AG04449 (cell line): ENCODE data around the gene FARS2.

Source experiments
- CTCF ChIA-PET: fragments of 350-600 bp; formaldehyde crosslinking; extraction: SDS; loops from one replicate; lab custom pipeline; 2021; ENCODE audit warnings: antibody characterized with exemption; lab: Yijun Ruan, JAX
- POLR2A ChIA-PET: fragments of 400-600, 350-600 bp; formaldehyde crosslinking; extraction: SDS; loops from one replicate; lab custom pipeline; 2020; ENCODE audit warnings: antibody characterized with exemption, inconsistent platforms; lab: Yijun Ruan, JAX
- DNase-seq: peaks from one replicate; pipeline ENCODE4 v3.0.0-alpha.2; 2010; ENCODE audit warnings: low read depth, low spot score
- H3K4me3 ChIP-seq: 2 replicates; pipeline ENCODE4 v1.5.1; 2011; ENCODE audit warnings: low read depth, mild to moderate bottlenecking, control low read depth, low read length
- TF ChIP-seq, protein P1 (sequence below): IDR thresholded peaks from one replicate; pipeline ENCODE4 v1.5.1; 2011; ENCODE audit warnings: mild to moderate bottlenecking, moderate library complexity, low read length, control low read depth, inconsistent platforms; ENCODE audit not compliant: insufficient read depth; ENCODE audit errors: missing control alignments

FARS2 gene

GRCh38 chr6:5455142-5455541, 193.8 kb downstream of the FARS2 start:
- ChIA-PET POLR2A (no interaction called here), CTCF (interaction anchor here (1.3 to 1.7 kb wide), 2 partner anchors 9 to 16 kb away, joined by 3 to 8 read pairs; no protein-coding TSS in a partner anchor)
- DNase-seq = no peak
- no peak overlapping the region for H3K4me3 ChIP-seq
- TF ChIP-seq, protein P1, sequence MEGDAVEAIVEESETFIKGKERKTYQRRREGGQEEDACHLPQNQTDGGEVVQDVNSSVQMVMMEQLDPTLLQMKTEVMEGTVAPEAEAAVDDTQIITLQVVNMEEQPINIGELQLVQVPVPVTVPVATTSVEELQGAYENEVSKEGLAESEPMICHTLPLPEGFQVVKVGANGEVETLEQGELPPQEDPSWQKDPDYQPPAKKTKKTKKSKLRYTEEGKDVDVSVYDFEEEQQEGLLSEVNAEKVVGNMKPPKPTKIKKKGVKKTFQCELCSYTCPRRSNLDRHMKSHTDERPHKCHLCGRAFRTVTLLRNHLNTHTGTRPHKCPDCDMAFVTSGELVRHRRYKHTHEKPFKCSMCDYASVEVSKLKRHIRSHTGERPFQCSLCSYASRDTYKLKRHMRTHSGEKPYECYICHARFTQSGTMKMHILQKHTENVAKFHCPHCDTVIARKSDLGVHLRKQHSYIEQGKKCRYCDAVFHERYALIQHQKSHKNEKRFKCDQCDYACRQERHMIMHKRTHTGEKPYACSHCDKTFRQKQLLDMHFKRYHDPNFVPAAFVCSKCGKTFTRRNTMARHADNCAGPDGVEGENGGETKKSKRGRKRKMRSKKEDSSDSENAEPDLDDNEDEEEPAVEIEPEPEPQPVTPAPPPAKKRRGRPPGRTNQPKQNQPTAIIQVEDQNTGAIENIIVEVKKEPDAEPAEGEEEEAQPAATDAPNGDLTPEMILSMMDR = no peak

DNA sequence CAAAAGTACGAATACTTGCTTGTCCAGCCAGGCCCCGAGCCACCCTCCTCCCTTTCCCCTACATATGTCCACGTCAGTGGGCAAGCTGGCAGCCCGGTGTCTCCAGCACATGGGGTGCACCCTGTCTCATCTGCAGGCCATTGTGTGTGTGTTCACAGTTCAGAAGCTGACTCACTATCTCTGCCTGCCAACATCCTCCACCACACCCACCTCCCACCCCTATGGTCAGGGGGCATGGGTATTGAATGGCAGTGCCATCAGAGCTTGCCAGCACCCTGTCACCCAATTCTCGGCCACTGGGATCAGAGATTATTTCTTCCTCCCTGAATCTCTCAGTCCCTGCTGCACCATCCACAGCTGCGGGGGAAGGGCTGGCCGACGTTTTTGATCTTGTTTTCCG, 195.7 kb downstream of the FARS2 start:
- POLR2A ChIA-PET = no interaction called here
- CTCF ChIA-PET = interaction anchor here (0.8 to 1.7 kb wide), 3 partner anchors 14 to 34 kb away, joined by 3 to 13 read pairs (median 7); no protein-coding TSS in a partner anchor

GRCh38 chr6:5457983-5458683, 196.8 kb downstream of the FARS2 start:
- H3K4me3 ChIP-seq = no peak overlapping the region
- DNase-seq = no peak
- TF ChIP-seq, protein P1 = no peak
- CTCF ChIA-PET = interaction anchor here (1.6 to 1.7 kb wide), 2 partner anchors 13 to 15 kb away, joined by 7 to 13 read pairs; no protein-coding TSS in a partner anchor
- POLR2A ChIA-PET = no interaction called here

More for the DNA sequence above, 195.7 kb downstream of the FARS2 start:
- DNase-seq = no peak
- TF ChIP-seq, protein P1 = no peak
- H3K4me3 ChIP-seq = no peak overlapping the region

DNA sequence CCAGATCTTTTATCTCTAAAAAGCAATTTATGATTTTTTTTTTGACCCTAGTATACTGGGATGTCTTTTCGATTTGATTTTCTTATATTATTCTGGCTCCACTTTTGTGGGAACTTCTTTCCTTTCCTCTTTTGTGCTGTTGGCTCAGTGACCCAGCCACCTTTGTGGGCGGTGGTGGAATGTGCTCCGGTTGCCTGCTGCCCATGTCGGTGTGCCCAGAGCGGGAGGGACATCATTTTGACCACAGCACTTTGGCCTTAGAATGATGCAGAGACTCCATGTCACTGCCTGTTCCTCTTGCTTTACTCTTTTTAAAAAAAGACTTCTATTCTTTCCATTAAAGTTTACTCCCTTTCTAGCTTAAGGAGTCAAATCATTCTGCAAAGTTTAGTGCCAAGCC, 198.0 kb downstream of the FARS2 start:
- POLR2A ChIA-PET = no interaction called here

DNA sequence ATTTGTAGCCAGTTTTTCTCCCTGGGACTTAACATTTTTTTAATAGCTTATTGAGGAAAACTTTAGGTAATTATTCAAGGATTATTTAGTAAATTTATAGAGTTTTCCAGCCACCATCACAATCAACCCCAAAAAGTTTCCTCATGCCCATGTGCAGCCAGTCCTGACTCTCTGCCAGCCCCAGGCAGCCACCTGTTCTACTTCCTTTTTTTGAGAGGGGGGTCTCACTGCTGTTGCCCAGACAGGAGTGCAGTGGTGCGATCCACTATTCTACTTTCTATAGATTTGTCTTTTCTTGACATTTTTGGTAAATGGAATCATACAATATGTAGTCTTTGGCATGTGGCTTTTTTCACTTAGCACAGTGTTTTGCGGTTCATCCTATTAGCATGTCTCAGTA, 200.1 kb downstream of the FARS2 start:
- POLR2A ChIA-PET = no interaction called here
- no peak for DNase-seq
- TF ChIP-seq, protein P1 = no peak
- CTCF ChIA-PET = interaction anchor here (2.3 kb wide), 1 partner anchor 9 kb away, joined by 11 read pairs; no protein-coding TSS in a partner anchor
- H3K4me3 ChIP-seq = no peak overlapping the region

More for the DNA sequence above, 198.0 kb downstream of the FARS2 start:
- DNase-seq = no peak
- CTCF ChIA-PET = interaction anchor here (2.3 kb wide), 1 partner anchor 11 kb away, joined by 11 read pairs; no protein-coding TSS in a partner anchor
- TF ChIP-seq, protein P1 = no peak
- no peak overlapping the region for H3K4me3 ChIP-seq

GRCh38 chr6:5462856-5463255, 201.5 kb downstream of the FARS2 start:
- ChIA-PET POLR2A (no interaction called here), CTCF (interaction anchor here (0.8 kb wide), 1 partner anchor 9 kb away, joined by 3 read pairs; no protein-coding TSS in a partner anchor)
- no peak overlapping the region for H3K4me3 ChIP-seq
- TF ChIP-seq, protein P1 = no peak
- DNase-seq = no peak
